Measurements from ENCODE around the gene MEN1.

The MEN1 gene

DNA sequence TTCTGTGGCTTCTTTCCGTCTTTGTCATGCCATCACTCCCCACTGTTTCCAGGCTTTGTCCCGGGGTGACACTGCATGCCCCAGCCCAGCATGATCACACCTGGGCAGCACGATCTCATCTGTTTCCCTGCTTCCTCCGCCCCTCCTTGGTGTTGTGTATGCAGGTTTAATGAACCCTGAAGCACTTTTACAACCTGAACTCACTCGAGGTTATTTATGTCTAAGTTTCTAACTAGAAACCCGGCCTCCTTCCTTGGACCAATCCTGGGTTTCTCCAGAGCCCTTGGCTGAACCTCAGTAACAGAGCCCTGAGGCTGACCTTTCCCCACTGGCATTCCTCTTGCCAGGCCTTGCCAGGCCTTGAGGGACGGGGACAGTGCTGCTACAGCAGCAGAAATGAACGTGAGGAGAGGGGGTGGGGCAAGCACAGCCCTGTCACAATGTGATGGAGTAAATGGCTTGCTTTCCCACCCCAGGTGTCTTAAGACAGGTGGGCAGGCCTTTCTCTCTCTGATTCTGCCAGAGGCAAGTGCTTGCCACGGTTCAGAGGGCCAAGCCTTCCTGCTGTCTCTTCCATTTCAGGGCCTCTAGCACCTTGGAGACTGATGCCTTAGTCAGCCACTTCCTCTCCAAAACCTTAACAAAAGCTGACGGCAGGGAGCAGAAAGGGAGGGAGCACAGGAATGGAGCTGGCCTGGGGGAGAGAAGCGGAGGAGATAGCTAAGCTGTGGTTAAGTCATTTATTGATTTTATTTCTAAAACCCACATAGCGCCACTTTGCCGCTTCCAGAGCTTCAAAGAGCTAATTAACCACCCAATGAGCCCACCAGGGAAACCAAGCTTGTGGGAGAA is 47.5 kb downstream of the MEN1 start:
- no peak for DNase-seq (ENCODE audit: low read depth in 2 of 2)

GRCh38 chr11:64762277-64762673 is 48.1 kb downstream of the MEN1 start:
- no peak for DNase-seq (ENCODE audit: low read depth in 2 of 2)

- DNase-seq (ENCODE audit: low read depth in 2 of 2) = no peak
Observed at GRCh38 chr11:64760759-64761420, 49.5 kb downstream of the MEN1 start.

- no peak for DNase-seq (ENCODE audit: low read depth in 2 of 2)
Observed at GRCh38 chr11:64759722-64760719, 50.3 kb downstream of the MEN1 start, which contains the start of gene PYGM. Gene PYGM (minus strand): TSS chr11:64759974. CDS start chr11:64759898, 76 bp downstream.

GRCh38 chr11:64759131-64759721 is 51.1 kb downstream of the MEN1 start:
- DNase-seq (ENCODE audit: low read depth in 2 of 2) = no peak

DNA sequence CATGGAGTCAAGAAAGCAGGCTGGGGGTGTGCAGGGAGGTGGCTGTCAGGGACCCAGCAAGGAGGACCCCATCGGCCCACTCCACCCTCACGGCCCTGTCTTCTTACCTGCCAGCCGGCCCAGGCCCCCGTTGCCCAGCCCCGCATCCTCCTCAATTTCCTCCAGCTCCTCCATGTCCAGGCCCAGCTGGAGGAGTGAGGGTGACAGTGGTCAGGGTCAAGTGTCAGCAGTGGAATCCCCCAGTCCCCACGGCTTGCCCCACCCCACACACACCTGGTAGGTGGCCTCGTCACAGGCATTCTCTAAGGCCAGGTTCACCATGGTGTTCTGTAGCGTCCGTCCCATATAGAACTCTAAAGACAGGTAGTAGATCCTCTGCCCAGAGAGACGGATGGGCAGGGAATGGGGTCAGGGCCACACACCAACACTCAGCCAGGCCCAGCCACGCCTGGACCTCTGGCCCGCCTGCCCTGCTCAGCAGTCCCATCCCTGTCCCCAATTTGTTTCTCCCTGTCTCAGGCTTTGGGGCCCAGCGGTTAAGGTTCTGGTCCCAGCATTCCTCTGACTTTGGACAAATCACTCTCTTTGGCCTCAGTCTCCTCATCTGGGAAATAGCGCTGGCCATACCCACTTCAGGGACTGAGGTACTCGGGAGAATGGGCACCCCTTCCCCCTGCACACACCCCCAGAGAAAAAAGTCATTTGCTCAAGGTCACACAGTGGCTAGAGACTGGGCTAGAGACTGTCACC is 51.8 kb downstream of the MEN1 start:
- DNase-seq (ENCODE audit: low read depth in 2 of 2) = no peak

DNA sequence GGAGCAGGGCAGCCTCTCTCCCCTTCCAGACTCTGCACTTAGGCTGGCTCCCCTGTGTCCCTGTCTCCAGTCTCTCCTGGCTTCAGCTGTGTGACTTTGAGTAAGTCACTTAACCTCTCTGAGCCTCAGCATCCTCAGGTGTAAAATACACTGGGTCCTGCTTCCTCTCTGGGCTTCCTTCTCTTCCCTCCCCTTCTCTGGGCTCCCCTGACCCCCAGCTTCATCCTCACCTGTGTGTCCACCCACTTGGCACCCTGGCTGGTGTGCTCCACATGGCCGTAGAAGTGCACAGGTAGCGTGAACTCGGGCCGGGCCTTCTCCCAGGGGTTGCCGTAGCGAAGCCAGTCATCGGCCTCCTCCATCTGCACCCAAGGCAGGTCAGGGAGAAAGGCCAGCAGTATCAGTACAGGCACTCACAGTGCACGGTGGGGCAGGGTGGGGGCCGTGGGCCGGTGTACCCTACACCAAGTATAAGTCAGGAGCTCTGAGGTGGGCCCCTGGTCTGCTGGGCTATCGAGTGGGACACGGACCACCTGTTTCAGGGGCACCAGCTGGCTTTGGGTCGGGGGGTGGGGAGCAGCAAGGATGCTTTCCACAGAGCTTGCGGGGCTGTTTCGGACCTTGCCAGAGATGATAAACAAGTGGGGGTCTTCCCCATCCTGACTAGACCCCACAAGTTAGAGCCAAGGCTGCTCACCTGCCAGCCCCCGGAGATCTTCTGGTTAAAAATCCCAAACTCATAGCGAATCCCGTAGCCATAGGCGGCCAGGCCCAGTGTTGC is 52.6 kb downstream of the MEN1 start:
- DNase-seq (ENCODE audit: low read depth in 2 of 2) = no peak

GRCh38 chr11:64755681-64756361 is 54.5 kb downstream of the MEN1 start:
- DNase-seq (ENCODE audit: low read depth in 2 of 2) = no peak

DNA sequence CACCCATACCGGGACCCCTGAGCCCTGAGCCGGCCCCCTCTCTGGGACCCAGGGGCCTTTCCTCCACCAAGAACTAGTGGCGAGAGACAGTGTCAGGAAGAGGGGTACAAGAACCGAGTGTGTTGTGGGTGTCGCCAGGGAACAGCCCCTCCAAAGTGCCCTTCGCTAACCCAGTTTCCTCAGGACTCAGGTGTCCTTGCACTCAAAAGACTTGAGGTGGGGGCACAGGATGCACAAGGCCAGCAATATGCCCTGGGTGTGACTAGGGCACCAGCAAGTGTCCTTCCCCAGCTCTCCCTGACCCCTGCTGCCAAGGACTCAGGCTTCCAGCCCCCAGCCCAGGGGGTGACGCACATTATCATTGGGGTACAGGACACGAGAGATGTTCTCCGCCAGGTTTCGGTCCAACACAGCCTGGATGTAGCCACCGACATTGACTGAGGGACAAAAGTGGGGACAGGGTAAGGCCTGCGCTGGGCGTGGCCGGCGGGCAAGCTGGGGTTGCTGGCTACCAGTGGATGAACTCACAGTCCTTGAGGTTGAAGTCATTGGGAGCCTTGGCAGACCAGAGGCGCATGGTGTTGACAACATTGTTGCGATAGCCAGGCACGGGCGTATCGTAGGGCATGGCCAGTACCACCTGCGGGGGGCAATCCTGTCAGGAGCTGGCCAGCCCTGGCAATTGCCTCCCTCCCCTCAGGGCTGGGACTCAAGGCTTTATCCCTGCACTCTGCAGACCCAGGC is 55.3 kb downstream of the MEN1 start:
- no peak for DNase-seq (ENCODE audit: low read depth in 2 of 2)

DNA sequence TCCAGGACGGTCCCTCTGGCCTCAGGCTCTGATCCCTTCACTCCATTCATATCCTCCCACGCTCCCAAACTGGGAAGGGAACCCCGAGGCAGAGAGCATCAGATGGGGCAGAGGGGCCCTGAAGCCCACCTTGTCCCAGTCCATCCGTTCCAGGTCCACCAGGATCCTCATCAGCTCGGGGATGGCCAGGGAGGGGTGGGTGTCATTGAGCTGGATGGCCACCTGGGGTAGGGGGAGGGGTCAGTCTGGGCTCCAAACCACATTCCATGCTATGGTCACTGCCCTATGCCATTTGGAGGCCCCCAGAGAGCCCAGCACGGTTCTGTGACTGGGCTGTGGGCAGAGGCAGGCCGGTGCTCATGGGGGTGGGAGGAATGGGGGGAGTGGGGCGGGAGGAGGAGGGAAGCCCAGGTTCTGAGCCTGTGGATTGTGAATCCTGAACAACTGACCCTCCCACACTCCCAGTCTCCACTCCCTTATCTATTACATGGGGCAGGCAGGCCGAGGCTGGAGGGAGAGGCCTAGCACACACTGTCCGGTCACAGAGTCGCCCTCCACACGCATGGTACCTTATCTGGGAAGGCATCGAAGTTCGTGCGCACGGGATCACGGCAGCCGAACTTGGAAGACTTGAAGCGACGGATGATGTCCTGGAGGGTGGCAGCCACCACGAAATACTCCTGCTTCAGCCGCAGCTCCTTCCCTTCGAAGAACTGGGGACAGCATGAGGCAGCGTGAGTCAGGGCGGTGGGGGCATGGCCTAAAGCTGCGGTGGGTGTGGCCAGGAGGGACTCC is 56.0 kb downstream of the MEN1 start:
- no peak for DNase-seq (ENCODE audit: low read depth in 2 of 2)
